Neutrophil (primary cell): Measurements from ENCODE around the gene SLC25A3.
"Not testable (repeated sequence)": the region's sequence is repeated elsewhere in the genome, so short reads cannot be mapped to it uniquely, and the experiment has no call there.

Experiments used
- H3K27ac ChIP-seq: fragments of 200-600 bp; sonication (generic); 2 replicates; pipeline ENCODE4 v1.5.1; 2016; ENCODE audit warnings: mild to moderate bottlenecking, moderate library complexity
- H3K27me3 ChIP-seq: fragments of 200-600 bp; sonication (generic); 2 replicates; pipeline ENCODE4 v1.6.0; 2016; ENCODE audit warnings: mild to moderate bottlenecking
- H3K36me3 ChIP-seq: fragments of 200-600 bp; sonication (generic); 2 replicates; pipeline ENCODE4 v1.5.1; 2017
- H3K4me1 ChIP-seq, 2 experiments: fragments of 200-600 bp in 1 of 2; sonication (generic) in 1 of 2; 1 replicate in 1 of 2; 2 replicates in 1 of 2; pipeline versions ENCODE4 v1.5.1 to v1.6.1; 2013 to 2016; ENCODE audit warnings: low read depth in 1 of 2, low read length in 1 of 2, mild to moderate bottlenecking in 1 of 2, moderate library complexity in 1 of 2; ENCODE audit not compliant: control insufficient read depth in 1 of 2, insufficient read depth in 1 of 2
- H3K4me3 ChIP-seq, 2 experiments: fragments of 200-600 bp in 1 of 2; sonication (generic) in 1 of 2; 1 replicate in 1 of 2; 2 replicates in 1 of 2; pipeline ENCODE4 v1.5.1; 2013 to 2016; ENCODE audit warnings: low read depth in 1 of 2, low read length in 1 of 2, mild to moderate bottlenecking in 1 of 2, moderate library complexity in 1 of 2
- H3K9me3 ChIP-seq: fragments of 200-600 bp; sonication (generic); 2 replicates; pipeline ENCODE4 v1.5.1; 2016
- TF ChIP-seq, protein P1 (sequence below): fragments of 200-600 bp; sonication (generic); IDR thresholded peaks from 2 replicates; pipeline ENCODE4 v1.5.1; 2016; ENCODE audit warnings: antibody characterized with exemption

Gene SLC25A3

DNA sequence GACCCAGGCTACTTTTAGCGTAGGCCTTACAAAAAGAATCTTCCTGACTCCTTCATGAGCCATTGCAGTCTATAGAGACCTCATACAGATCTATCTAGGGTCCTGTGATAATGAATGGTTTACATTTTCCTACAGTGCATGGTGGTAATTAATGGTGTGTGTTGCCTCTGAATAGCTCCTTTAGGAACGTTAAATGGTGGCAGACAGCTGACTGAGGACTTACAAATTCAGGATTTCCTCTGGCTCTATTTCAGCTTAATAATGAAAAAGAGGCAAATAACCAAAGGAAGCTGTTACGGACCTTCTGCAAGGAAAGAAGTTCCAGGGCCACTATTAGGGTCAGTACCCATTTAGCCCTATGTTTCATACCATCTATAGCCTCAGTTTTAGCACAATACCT is 46.0 kb downstream of the SLC25A3 start:
- Histone ChIP-seq H3K4me3 (peak overlapping the region in 1 of 2 experiments; percentile 99), H3K9me3 (no peaks in the 10 kb centered on the region), H3K36me3 (no peaks in the 10 kb centered on the region), H3K4me1 (peaks cover 57 to 81% of the 10 kb centered on the region in 2 experiments), H3K27ac (peak overlapping the region; percentile 84), H3K27me3 (no peaks in the 10 kb centered on the region)
- TF ChIP-seq, protein P1, sequence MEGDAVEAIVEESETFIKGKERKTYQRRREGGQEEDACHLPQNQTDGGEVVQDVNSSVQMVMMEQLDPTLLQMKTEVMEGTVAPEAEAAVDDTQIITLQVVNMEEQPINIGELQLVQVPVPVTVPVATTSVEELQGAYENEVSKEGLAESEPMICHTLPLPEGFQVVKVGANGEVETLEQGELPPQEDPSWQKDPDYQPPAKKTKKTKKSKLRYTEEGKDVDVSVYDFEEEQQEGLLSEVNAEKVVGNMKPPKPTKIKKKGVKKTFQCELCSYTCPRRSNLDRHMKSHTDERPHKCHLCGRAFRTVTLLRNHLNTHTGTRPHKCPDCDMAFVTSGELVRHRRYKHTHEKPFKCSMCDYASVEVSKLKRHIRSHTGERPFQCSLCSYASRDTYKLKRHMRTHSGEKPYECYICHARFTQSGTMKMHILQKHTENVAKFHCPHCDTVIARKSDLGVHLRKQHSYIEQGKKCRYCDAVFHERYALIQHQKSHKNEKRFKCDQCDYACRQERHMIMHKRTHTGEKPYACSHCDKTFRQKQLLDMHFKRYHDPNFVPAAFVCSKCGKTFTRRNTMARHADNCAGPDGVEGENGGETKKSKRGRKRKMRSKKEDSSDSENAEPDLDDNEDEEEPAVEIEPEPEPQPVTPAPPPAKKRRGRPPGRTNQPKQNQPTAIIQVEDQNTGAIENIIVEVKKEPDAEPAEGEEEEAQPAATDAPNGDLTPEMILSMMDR = no peak

DNA sequence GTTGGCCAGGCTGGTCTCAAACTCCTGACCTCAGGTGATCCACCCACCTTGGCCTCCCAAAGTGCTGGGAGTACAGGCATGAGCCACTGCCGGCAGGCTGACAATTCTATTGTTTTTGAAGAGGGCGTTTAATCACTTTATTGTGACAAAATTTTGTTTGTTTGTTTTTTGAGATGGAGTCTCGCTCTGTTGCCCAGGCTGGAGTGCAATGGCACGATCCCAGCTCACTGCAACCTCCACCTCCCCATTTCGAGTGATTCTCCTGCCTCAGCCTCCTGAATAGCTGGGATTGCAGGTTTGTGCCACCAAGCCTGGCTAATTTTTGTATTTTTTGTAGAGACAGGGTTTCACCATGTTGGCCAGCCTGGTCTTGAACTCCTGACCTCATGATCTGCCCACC is 49.3 kb downstream of the SLC25A3 start:
- not testable (repeated sequence) for H3K27me3 ChIP-seq, H3K36me3 ChIP-seq, H3K9me3 ChIP-seq
- Histone ChIP-seq H3K27ac (peak overlapping the region; percentile 93), H3K4me1 (peaks cover 69 to 78% of the 10 kb centered on the region in 2 experiments), H3K4me3 (peak overlapping the region; percentile 99)

DNA sequence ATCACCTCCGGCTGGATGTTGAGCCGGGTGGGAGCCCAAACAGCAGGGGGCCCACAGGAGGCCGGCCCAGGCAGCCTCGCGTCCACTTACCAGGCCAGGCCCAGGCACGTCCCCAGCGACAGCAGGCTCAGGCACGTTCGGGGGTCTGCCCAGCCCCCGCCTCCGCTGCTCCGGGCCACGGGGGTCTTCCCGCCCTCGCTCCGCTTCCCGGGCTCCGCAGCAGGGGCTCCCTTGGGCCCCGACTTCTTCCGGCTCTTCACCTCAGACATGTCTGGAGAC is 50.9 kb downstream of the SLC25A3 start:
- TF ChIP-seq, protein P1 = no peak
- H3K27ac ChIP-seq = peak overlapping the region; percentile 93
- H3K9me3 ChIP-seq = no peaks in the 10 kb centered on the region
- peaks cover 16% of the 10 kb centered on the region for H3K36me3 ChIP-seq
- H3K27me3 ChIP-seq = no peaks in the 10 kb centered on the region
- H3K4me3 ChIP-seq = peak overlapping the region; percentile 99
- peaks cover 64 to 73% of the 10 kb centered on the region in 2 experiments for H3K4me1 ChIP-seq

DNA sequence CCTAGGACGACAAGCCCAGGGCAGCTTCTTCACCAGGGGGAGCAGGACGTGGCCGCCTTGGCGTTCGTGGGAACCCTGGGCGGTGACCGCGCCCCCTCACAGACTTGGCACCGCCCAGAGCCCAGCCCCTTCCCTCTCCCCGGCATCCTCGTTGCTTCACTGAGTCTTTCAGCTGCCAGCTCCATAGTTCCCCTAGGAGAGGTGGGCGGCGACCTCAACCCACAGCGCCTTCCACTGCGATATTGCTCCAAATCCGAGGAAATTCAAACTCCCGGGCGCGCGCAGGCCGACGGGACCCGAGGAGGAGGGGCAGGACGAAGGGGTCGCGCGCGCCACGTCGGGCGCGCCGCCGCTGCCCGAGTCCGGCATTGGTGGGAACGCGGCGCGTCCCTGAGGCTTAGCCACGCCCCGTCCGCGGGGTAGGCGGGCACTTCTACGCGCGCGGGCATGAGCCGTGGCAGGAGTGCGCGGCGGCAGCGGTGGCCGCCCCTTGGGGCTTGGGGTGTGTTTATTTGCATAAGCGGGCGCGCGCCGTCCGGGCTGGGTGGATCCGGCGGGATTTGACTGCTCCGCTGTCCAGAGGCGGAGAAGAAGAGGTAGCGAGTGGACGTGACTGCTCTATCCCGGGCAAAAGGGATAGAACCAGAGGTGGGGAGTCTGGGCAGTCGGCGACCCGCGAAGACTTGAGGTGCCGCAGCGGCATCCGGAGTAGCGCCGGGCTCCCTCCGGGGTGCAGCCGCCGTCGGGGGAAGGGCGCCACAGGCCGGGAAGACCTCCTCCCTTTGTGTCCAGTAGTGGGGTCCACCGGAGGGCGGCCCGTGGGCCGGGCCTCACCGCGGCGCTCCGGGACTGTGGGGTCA is 51.5 kb downstream of the SLC25A3 start, which contains the start of the genes APAF1 and IKBIP:
APAF1 (plus strand) TSS at position 579 of the 860 bp plus-strand sequence. CDS start 3,070 bp downstream, outside the sequence.
IKBIP (minus strand) TSS at position 77 of the 860 bp plus-strand sequence. CDS start 87 bp downstream, outside the sequence.
- Histone ChIP-seq H3K9me3 (no peaks in the 10 kb centered on the region), H3K4me1 (peaks cover 58 to 67% of the 10 kb centered on the region in 2 experiments), H3K4me3 (peak within 1 kb of the TSS; percentile 99), H3K27me3 (no peaks in the 10 kb centered on the region), H3K36me3 (peaks cover 21% of the 10 kb centered on the region), H3K27ac (peak within 1 kb of the TSS; percentile 93)
- TF ChIP-seq, protein P1 = no peak

DNA sequence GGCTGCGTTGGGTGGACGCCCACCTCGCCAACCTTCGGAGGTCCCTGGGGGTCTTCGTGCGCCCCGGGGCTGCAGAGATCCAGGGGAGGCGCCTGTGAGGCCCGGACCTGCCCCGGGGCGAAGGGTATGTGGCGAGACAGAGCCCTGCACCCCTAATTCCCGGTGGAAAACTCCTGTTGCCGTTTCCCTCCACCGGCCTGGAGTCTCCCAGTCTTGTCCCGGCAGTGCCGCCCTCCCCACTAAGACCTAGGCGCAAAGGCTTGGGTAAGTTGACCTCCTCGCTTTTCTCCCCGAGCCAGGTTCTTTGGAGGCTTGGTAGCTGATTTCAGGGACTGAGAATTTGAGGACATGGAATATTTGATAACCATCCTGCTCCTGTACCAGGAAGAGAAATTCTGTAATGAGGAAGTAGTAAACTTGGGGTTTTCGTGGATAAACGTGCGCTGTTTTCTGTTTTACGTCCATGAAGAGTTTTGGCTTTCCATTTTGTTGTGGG is 52.1 kb downstream of the SLC25A3 start:
- Histone ChIP-seq H3K27me3 (no peaks in the 10 kb centered on the region), H3K27ac (peak overlapping the region; percentile 93), H3K36me3 (peaks cover 28% of the 10 kb centered on the region), H3K4me3 (peak overlapping the region; percentile 99), H3K9me3 (no peaks in the 10 kb centered on the region), H3K4me1 (peaks cover 52 to 60% of the 10 kb centered on the region in 2 experiments)
- TF ChIP-seq, protein P1 = no peak
